IMR-90 (cell line): ENCODE results near the gene RASGRP3. TPM values are rescaled to one million over a fixed set of nuclear protein-coding genes. Genes with fewer than 3 reads are reported as not detected.

Experiments
- ATAC-seq: fragments of 200-7000 bp; cut with Tn5 transposase; 2 replicates; pipeline ENCODE4 v1.9.1; 2020; ENCODE audit warnings: low read depth, mild to moderate bottlenecking, moderate library complexity
- BruUV-seq: library from RNA; stranded (reverse); fragments of 400-500 nt; replicated peaks from 2 replicates; lab custom pipeline; 2021; lab: Mats Ljungman, UMichigan
- CTCF ChIA-PET: fragments of 300-600 bp; formaldehyde crosslinking; extraction: SDS; loops from one replicate; lab custom pipeline; 2021; ENCODE audit warnings: antibody characterized with exemption; lab: Yijun Ruan, JAX
- POLR2A ChIA-PET: fragments of 300-600 bp; sonication (Branson Sonifier 250); formaldehyde crosslinking; loops from one replicate; lab custom pipeline; 2022; ENCODE audit warnings: antibody characterized with exemption; ENCODE audit not compliant: unreplicated experiment; lab: Charles Lee
- DNase-seq: peaks from one replicate; pipeline ENCODE4 v3.0.0; 2013
- H2AFZ ChIP-seq: replicated peaks from 2 replicates; pipeline ENCODE3; 2013; ENCODE audit warnings: low read length, mild to moderate bottlenecking; ENCODE audit not compliant: poor library complexity
- H2AK5ac ChIP-seq: 2 replicates; pipeline ENCODE4 v1.6.1; 2013; ENCODE audit warnings: low read depth, low read length, inconsistent platforms
- H2AK9ac ChIP-seq: replicated peaks from 2 replicates; pipeline ENCODE3; 2013; ENCODE audit warnings: mild to moderate bottlenecking, low read depth, low read length, moderate library complexity; ENCODE audit not compliant: poor library complexity
- H2BK120ac ChIP-seq: 2 replicates; pipeline ENCODE4 v1.6.1; 2013; ENCODE audit warnings: low read depth, low read length, inconsistent platforms
- H2BK15ac ChIP-seq: 3 replicates; pipeline ENCODE4 v1.6.1; 2013; ENCODE audit warnings: low read depth, low read length, inconsistent platforms
- H2BK20ac ChIP-seq: 2 replicates; pipeline ENCODE4 v1.6.1; 2013; ENCODE audit warnings: low read depth, mild to moderate bottlenecking, inconsistent platforms, low read length, moderate library complexity
- H2BK5ac ChIP-seq: 2 replicates; pipeline ENCODE4 v1.6.1; 2013; ENCODE audit warnings: mild to moderate bottlenecking, low read depth, low read length, inconsistent platforms; ENCODE audit not compliant: poor library complexity, severe bottlenecking
- H3K14ac ChIP-seq: replicated peaks from 2 replicates; pipeline ENCODE4 v1.6.1; 2013; ENCODE audit warnings: low read depth, low read length, inconsistent platforms
- H3K18ac ChIP-seq: 2 replicates; pipeline ENCODE4 v1.6.1; 2013; ENCODE audit warnings: low read depth, low read length, control low read depth
- H3K23ac ChIP-seq: 2 replicates; pipeline ENCODE4 v1.6.1; 2013; ENCODE audit warnings: low read depth, low read length, inconsistent platforms
- H3K27ac ChIP-seq: 2 replicates; pipeline ENCODE4 v1.5.1; 2013; ENCODE audit warnings: mild to moderate bottlenecking, control low read depth, low read length; ENCODE audit not compliant: insufficient read depth
- H3K27me3 ChIP-seq: 2 replicates; pipeline ENCODE4 v1.6.1; 2013; ENCODE audit warnings: low read length; ENCODE audit not compliant: control insufficient read depth, insufficient read depth
- H3K36me3 ChIP-seq: 2 replicates; pipeline ENCODE4 v1.6.1; 2013; ENCODE audit warnings: low read length, mixed read lengths; ENCODE audit not compliant: control insufficient read depth, insufficient read depth
- H3K4ac ChIP-seq: 2 replicates; pipeline ENCODE4 v1.6.1; 2013; ENCODE audit warnings: low read depth, low read length, inconsistent platforms
- H3K4me1 ChIP-seq: 2 replicates; pipeline ENCODE4 v1.6.1; 2013; ENCODE audit warnings: low read length, mixed read lengths; ENCODE audit not compliant: control insufficient read depth, insufficient read depth
- H3K4me2 ChIP-seq: 2 replicates; pipeline ENCODE4 v1.6.1; 2013; ENCODE audit warnings: low read depth, mild to moderate bottlenecking, control low read depth, low read length, moderate library complexity
- H3K4me3 ChIP-seq: 2 replicates; pipeline ENCODE4 v1.5.1; 2013; ENCODE audit warnings: low read depth, mild to moderate bottlenecking, control low read depth, low read length, moderate library complexity; ENCODE audit not compliant: insufficient read depth
- H3K56ac ChIP-seq: 2 replicates; pipeline ENCODE4 v1.6.1; 2013; ENCODE audit warnings: low read length, inconsistent platforms; ENCODE audit not compliant: insufficient read depth; ENCODE audit errors: extremely low read depth
- H3K79me1 ChIP-seq, 2 experiments: 2 replicates each; pipeline ENCODE4 v1.6.1; 2013; ENCODE audit warnings: low read length in 2 of 2, inconsistent platforms in 1 of 2, low read depth in 1 of 2
- H3K9ac ChIP-seq: 2 replicates; pipeline ENCODE4 v1.6.1; 2013; ENCODE audit warnings: low read depth, low read length, control low read depth
- H3K9me1 ChIP-seq: 2 replicates; pipeline ENCODE4 v1.6.1; 2013; ENCODE audit warnings: low read length, inconsistent platforms; ENCODE audit not compliant: insufficient read depth
- H3K9me3 ChIP-seq: 2 replicates; pipeline ENCODE4 v1.6.1; 2013; ENCODE audit warnings: low read length; ENCODE audit not compliant: control insufficient read depth, insufficient read depth
- H4K20me1 ChIP-seq: 2 replicates; pipeline ENCODE4 v1.6.1; 2013; ENCODE audit warnings: low read length, inconsistent platforms; ENCODE audit not compliant: insufficient read depth
- H4K5ac ChIP-seq: 2 replicates; pipeline ENCODE4 v1.6.1; 2013; ENCODE audit warnings: mild to moderate bottlenecking, low read depth, low read length, control low read depth
- H4K8ac ChIP-seq, 2 experiments: 2 replicates each; pipeline ENCODE4 v1.6.1; 2013; ENCODE audit warnings: low read depth in 2 of 2, low read length in 2 of 2, control low read depth in 1 of 2, inconsistent platforms in 1 of 2
- H4K91ac ChIP-seq: 2 replicates; pipeline ENCODE4 v1.6.1; 2013; ENCODE audit warnings: low read depth, low read length, inconsistent platforms; ENCODE audit not compliant: insufficient read depth
- CEBPB ChIP-seq: IDR thresholded peaks from 2 replicates; pipeline ENCODE4 v1.6.1; 2012; ENCODE audit warnings: low read depth, low read length, improper control_type of control experiment
- CHD1 ChIP-seq: IDR thresholded peaks from 2 replicates; pipeline ENCODE4 v1.6.1; 2012; ENCODE audit warnings: low read depth, low read length, improper control_type of control experiment
- FOS ChIP-seq: fragments of 150-350 bp; IDR thresholded peaks from 2 replicates; pipeline ENCODE4 v1.6.1; 2016; ENCODE audit warnings: low read depth, low read length
- MAZ ChIP-seq: IDR thresholded peaks from 2 replicates; pipeline ENCODE4 v1.6.1; 2012; ENCODE audit warnings: low read depth, mild to moderate bottlenecking, low read length, improper control_type of control experiment, moderate library complexity, borderline replicate concordance
- MXI1 ChIP-seq: IDR thresholded peaks from 2 replicates; pipeline ENCODE4 v1.6.1; 2012; ENCODE audit warnings: low read depth, mild to moderate bottlenecking, low read length, moderate library complexity, borderline replicate concordance
- NFE2L2 ChIP-seq: fragments of 150-350 bp; IDR thresholded peaks from 2 replicates; pipeline ENCODE4 v1.6.1; 2016; ENCODE audit warnings: low read depth, mild to moderate bottlenecking, low read length
- POLR2A ChIP-seq: IDR thresholded peaks from 2 replicates; pipeline ENCODE4 v1.6.1; 2012; ENCODE audit warnings: mild to moderate bottlenecking, low read depth, low read length
- RAD21 ChIP-seq: IDR thresholded peaks from 2 replicates; pipeline ENCODE4 v1.6.1; 2012; ENCODE audit warnings: low read length, improper control_type of control experiment
- RCOR1 ChIP-seq: IDR thresholded peaks from 2 replicates; pipeline ENCODE4 v1.6.1; 2012; ENCODE audit warnings: mild to moderate bottlenecking, low read length, improper control_type of control experiment; ENCODE audit not compliant: insufficient replicate concordance
- RFX5 ChIP-seq: IDR thresholded peaks from 2 replicates; pipeline ENCODE4 v1.8.0; 2012; ENCODE audit warnings: low read depth, mild to moderate bottlenecking, low read length, moderate library complexity
- SMC3 ChIP-seq: fragments of 150-350 bp; IDR thresholded peaks from 2 replicates; pipeline ENCODE4 v1.6.1; 2016; ENCODE audit warnings: low read depth, mild to moderate bottlenecking, antibody characterized with exemption, low read length, moderate library complexity
- WGBS, 2 experiments: methylation state at CpG; one replicate each; pipeline versions ENCODE4 v1.1.5 to v1.1.7; 2013; ENCODE audit warnings: missing lambda C conversion rate in 2 of 2; ENCODE audit not compliant: insufficient read length in 1 of 2; ENCODE audit errors: extremely low coverage in 2 of 2; 5-methylcytosine and 5-hydroxymethylcytosine counted together
- dilution Hi-C: fragments of 300-500 bp; cut with HindIII; formaldehyde crosslinking; loops from one replicate; pipeline ENCODE4 v1.14.3; 2018; ENCODE audit warnings: low sequenced_read_pairs; ENCODE audit not compliant: unreplicated experiment
- in situ Hi-C: fragments of 300-500 bp; cut with MboI; formaldehyde crosslinking; loops from 3 replicates; pipeline ENCODE4 v1.14.3; 2019; ENCODE audit warnings: low sequenced_read_pairs, inconsistent platforms, mixed read lengths
- intact Hi-C: fragments of 100-400 bp; cut with micrococcal nuclease; formaldehyde crosslinking; loops from 2 replicates; pipeline ENCODE4 v1.10.0; 2022
- polyA plus RNA-seq, 3 experiments: library from polyadenylated mRNA; depleted of rRNA; stranded (reverse); fragments of >200 nt; gene quantifications; 2 replicates each; pipeline ENCODE4 v1.2.3, GENCODE V29; 2012; ENCODE audit warnings: low replicate concordance in 1 of 3
- total RNA-seq: library from RNA; depleted of rRNA; stranded (reverse); fragments of >200 nt; gene quantifications from 2 replicates; pipeline ENCODE4 v1.2.3, GENCODE V29; 2012
- TF ChIP-seq, protein P1 (sequence below): conservative IDR thresholded peaks from 2 replicates; pipeline ENCODE4 v1.5.1; 2012; ENCODE audit warnings: mild to moderate bottlenecking, low read depth, low read length, improper control_type of control experiment
- TF ChIP-seq, protein P2 (sequence below): fragments of 150-350 bp; IDR thresholded peaks from 2 replicates; pipeline ENCODE4 v1.6.1; 2017; ENCODE audit warnings: mild to moderate bottlenecking, antibody characterized with exemption, low read length, low read depth
- TF ChIP-seq, protein P3 (sequence below): fragments of 150-350 bp; IDR thresholded peaks from 2 replicates; pipeline ENCODE4 v1.6.1; 2016; ENCODE audit warnings: low read depth, mild to moderate bottlenecking, low read length, moderate library complexity, borderline replicate concordance

RASGRP3 gene
- total and polyA plus RNA-seq, 2 of the 4 experiments (the other 2 are of a cell fraction) = 1.7 to 3.0 TPM

DNA sequence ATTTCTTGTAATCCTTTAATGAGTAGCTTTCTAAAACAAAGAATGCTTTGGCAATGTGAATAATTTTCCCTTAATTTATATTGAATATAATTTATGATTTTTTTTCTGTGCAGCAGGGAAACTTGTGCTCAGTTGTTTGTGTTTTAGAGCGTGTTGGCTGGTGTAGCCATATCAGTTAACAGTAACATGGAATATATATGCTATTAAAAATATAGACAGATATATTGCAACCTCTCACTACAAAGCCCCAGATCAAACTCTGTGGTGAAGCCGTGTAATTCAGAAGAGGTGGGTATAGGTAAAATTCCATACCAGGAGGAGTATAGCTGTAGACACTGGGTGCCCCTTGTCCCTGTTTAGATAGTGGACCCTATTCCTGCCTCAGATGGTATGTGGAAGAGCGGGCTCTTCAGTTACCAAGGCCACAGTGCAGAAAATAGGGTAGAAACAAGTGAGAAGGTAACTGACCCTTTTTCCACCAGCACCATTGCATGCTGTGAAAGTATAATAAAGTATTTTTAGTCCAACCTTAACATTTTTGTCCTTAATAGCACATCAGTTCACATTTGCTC lies 18.1 kb upstream of the RASGRP3 start:
- no peak overlapping the region for H3K9ac ChIP-seq
- peaks cover 2% of the 10 kb centered on the region; the same call in 1 of the 2 replicates for H3K4me1 ChIP-seq
- dilution Hi-C loops = no loop called here
- no peak overlapping the region for H2AFZ ChIP-seq
- no peaks in the 10 kb centered on the region for H3K36me3 ChIP-seq
- H3K4me3 ChIP-seq = no peak overlapping the region
- in situ Hi-C loops = no loop called here
- no peak overlapping the region for H2BK5ac ChIP-seq
- H2BK15ac ChIP-seq = no peak overlapping the region
- no peak overlapping the region for H3K4me2 ChIP-seq
- H3K14ac ChIP-seq = no peak overlapping the region
- no peak overlapping the region for H3K4ac ChIP-seq
- ATAC-seq = no peak
- no peak overlapping the region for H3K18ac ChIP-seq
- no peak overlapping the region for H4K91ac ChIP-seq
- DNase-seq = no peak
- CTCF ChIA-PET = no interaction called here
- peaks cover 2% of the 10 kb centered on the region; the same call in 1 of the 2 replicates for H3K9me3 ChIP-seq
- TF ChIP-seq MAZ (no peak), RAD21 (no peak), MXI1 (no peak), CEBPB (no peak), RCOR1 (no peak), FOS (no peak), NFE2L2 (no peak), RFX5 (no peak), SMC3 (no peak), POLR2A (no peak), CHD1 (no peak)
- TF ChIP-seq, protein P1, sequence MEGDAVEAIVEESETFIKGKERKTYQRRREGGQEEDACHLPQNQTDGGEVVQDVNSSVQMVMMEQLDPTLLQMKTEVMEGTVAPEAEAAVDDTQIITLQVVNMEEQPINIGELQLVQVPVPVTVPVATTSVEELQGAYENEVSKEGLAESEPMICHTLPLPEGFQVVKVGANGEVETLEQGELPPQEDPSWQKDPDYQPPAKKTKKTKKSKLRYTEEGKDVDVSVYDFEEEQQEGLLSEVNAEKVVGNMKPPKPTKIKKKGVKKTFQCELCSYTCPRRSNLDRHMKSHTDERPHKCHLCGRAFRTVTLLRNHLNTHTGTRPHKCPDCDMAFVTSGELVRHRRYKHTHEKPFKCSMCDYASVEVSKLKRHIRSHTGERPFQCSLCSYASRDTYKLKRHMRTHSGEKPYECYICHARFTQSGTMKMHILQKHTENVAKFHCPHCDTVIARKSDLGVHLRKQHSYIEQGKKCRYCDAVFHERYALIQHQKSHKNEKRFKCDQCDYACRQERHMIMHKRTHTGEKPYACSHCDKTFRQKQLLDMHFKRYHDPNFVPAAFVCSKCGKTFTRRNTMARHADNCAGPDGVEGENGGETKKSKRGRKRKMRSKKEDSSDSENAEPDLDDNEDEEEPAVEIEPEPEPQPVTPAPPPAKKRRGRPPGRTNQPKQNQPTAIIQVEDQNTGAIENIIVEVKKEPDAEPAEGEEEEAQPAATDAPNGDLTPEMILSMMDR = no peak
- TF ChIP-seq, protein P2, sequence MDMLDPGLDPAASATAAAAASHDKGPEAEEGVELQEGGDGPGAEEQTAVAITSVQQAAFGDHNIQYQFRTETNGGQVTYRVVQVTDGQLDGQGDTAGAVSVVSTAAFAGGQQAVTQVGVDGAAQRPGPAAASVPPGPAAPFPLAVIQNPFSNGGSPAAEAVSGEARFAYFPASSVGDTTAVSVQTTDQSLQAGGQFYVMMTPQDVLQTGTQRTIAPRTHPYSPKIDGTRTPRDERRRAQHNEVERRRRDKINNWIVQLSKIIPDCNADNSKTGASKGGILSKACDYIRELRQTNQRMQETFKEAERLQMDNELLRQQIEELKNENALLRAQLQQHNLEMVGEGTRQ = no peak
- TF ChIP-seq, protein P3, sequence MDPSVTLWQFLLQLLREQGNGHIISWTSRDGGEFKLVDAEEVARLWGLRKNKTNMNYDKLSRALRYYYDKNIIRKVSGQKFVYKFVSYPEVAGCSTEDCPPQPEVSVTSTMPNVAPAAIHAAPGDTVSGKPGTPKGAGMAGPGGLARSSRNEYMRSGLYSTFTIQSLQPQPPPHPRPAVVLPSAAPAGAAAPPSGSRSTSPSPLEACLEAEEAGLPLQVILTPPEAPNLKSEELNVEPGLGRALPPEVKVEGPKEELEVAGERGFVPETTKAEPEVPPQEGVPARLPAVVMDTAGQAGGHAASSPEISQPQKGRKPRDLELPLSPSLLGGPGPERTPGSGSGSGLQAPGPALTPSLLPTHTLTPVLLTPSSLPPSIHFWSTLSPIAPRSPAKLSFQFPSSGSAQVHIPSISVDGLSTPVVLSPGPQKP = no peak
- H3K23ac ChIP-seq = no peak overlapping the region
- H3K9me1 ChIP-seq = no peaks in the 10 kb centered on the region
- H3K79me1 ChIP-seq = no peaks in the 10 kb centered on the region
- no peak overlapping the region for H3K56ac ChIP-seq
- no CpG with 5 or more reads among the region's 3 CpGs for WGBS, 2 experiments
- H2BK120ac ChIP-seq = no peak overlapping the region
- no TSS peak for BruUV-seq
- H4K5ac ChIP-seq = no peak overlapping the region; the same call in 1 of the 2 replicates
- POLR2A ChIA-PET = no interaction called here
- no peaks in the 10 kb centered on the region for H4K20me1 ChIP-seq
- H3K27me3 ChIP-seq = no peaks in the 10 kb centered on the region
- no peak overlapping the region for H2BK20ac ChIP-seq
- H2AK5ac ChIP-seq = no peak overlapping the region
- no peak overlapping the region for H4K8ac ChIP-seq
- H2AK9ac ChIP-seq = no peak overlapping the region
- H3K27ac ChIP-seq = no peak overlapping the region
- intact Hi-C loops = no loop called here
